ENCODE data around the gene ALPI. TPM values are rescaled to one million over a fixed set of nuclear protein-coding genes. Genes with fewer than 3 reads are reported as not detected.

ALPI gene
- total and polyA plus RNA-seq, 2 donors (not counting 1 experiment from before 2014, with no cell fraction given), result not detected

DNA sequence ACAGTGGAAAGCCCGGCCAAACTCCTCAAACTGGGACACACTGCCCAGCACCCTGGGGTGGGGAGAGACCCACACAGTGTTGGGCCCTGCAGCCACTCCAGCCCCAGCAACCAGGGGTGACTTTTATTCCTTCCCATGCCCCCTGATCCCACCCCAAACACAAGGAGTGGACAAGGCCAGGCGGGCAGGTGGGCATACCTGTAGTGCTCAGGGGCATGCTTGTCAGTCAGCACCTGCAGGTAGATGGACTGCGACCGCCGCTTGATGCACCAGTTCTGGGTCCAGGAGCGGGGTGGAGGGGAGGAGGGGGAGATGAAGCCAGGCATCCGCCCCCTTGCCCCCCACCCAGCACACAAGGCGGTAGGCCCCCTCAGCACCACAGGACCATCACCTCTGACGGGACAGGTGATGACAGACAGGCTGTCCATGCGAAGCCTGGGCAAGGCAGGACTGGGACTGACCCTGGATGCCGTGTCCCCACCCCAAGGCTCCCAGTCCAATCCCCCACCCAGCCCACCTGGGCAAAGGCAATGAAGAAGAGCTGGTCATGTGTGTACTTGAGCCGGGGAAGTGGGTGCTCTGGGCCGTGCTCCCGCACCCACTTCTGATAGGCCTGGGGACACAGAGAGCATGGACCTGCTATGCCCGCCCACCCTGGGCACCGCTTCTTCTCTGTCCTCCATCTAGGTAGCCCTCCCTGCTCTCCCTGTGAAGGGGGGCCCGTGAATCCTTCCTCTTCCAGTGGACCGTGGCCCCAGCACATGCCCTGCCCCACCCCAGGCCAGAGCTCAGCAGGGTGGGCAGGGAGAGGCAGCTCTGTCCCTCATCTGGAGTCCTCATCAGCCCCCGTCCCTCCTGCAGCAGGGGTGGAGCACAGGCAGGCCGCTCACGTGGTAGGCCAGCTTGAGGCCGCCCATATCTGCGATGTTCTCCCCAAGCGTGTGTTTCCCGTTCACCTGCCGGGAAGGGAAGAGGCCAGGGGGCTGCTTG, 24.5 kb downstream of the ALPI start:
- POLR2A ChIA-PET, result interaction anchor here (0.5 kb wide), 1 partner anchor 748 kb away, joined by 4 read pairs; no protein-coding TSS in a partner anchor
- Mint-ChIP-seq H3K4me3 (no peak overlapping the region), H3K27ac (no peak overlapping the region), H3K4me1 (peaks cover 5% of the 10 kb centered on the region), H3K27me3 (peaks cover 25% of the 10 kb centered on the region), H3K9me3 (ENCODE audit: insufficient read depth) (no peaks in the 10 kb centered on the region)
- DNase-seq (no peak), ATAC-seq (ENCODE audit: low read depth) (no peak)
- Histone ChIP-seq H3K9me3 (ENCODE audit: control extremely low read depth in 1 of 3, control insufficient read depth in 2 of 3, insufficient read depth in 1 of 3, low read length in 2 of 3) (no peaks in the 10 kb centered on the region), H3K4me1 (ENCODE audit: control insufficient read depth in 2 of 2, insufficient read depth in 2 of 2, low read length in 2 of 2) (peaks cover 0 to 3% of the 10 kb centered on the region in 2 donors), H4K20me1 (ENCODE audit: control insufficient read depth, insufficient read depth, low read length, poor library complexity, severe bottlenecking) (no peaks in the 10 kb centered on the region), H3K4me3 (ENCODE audit: control extremely low read depth in 1 of 5, extremely low read depth in 1 of 5, insufficient read depth in 1 of 5, low read depth in 2 of 5, low read length in 4 of 5) (no peak overlapping the region), H3K27me3 (replicated peaks in 1 of 4; ENCODE audit: control extremely low read depth in 1 of 4, control insufficient read depth in 3 of 4, insufficient read depth in 4 of 4, low read length in 3 of 4) (peaks cover 0 to 16% (median 0%) of the 10 kb centered on the region in 4 experiments), H2AFZ (ENCODE audit: insufficient read depth, low read depth, low read length, poor library complexity, severe bottlenecking) (no peak overlapping the region), H3K36me3 (replicated peaks in 1 of 2; ENCODE audit: control extremely low read depth in 1 of 2, control insufficient read depth in 1 of 2, extremely low read depth in 1 of 2, insufficient read depth in 2 of 2, low read length in 1 of 2) (no peaks in the 10 kb centered on the region), H3K27ac (ENCODE audit: low read length in 2 of 2) (no peak overlapping the region), H3K79me2 (ENCODE audit: control insufficient read depth, insufficient read depth, low read length) (no peaks in the 10 kb centered on the region), H3K9ac (ENCODE audit: low read length) (no peak overlapping the region), H3K4me2 (replicated peaks; ENCODE audit: low read depth, low read length, poor library complexity, severe bottlenecking) (no peak overlapping the region)
- TF ChIP-seq, protein P1, sequence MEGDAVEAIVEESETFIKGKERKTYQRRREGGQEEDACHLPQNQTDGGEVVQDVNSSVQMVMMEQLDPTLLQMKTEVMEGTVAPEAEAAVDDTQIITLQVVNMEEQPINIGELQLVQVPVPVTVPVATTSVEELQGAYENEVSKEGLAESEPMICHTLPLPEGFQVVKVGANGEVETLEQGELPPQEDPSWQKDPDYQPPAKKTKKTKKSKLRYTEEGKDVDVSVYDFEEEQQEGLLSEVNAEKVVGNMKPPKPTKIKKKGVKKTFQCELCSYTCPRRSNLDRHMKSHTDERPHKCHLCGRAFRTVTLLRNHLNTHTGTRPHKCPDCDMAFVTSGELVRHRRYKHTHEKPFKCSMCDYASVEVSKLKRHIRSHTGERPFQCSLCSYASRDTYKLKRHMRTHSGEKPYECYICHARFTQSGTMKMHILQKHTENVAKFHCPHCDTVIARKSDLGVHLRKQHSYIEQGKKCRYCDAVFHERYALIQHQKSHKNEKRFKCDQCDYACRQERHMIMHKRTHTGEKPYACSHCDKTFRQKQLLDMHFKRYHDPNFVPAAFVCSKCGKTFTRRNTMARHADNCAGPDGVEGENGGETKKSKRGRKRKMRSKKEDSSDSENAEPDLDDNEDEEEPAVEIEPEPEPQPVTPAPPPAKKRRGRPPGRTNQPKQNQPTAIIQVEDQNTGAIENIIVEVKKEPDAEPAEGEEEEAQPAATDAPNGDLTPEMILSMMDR (IDR thresholded peaks at IDR 0.05), result no peak
- TF ChIP-seq EZH2 (IDR thresholded peaks at IDR 0.05; ENCODE audit: borderline replicate concordance, insufficient read depth, low read depth, low read length, poor library complexity, severe bottlenecking), result no peak
- WGBS (ENCODE audit: insufficient coverage), result 84% methylated on average over 22 of the region's 26 CpGs
- intact Hi-C loops (cut with micrococcal nuclease), result no loop called here
- CTCF ChIA-PET, result no interaction called here

Measured in B cell (primary cell).